Panc1 (cell line): Measurements from ENCODE around the gene GALNT9.

Experiments used
- CTCF ChIP-seq: fragments of 450-650 bp; IDR thresholded peaks from 2 replicates; pipeline ENCODE4 v1.5.1; 2017; ENCODE audit warnings: mild to moderate bottlenecking
- POLR2AphosphoS5 ChIP-seq: IDR thresholded peaks from 2 replicates; pipeline ENCODE4 v1.6.1; 2012; ENCODE audit warnings: mild to moderate bottlenecking, low read depth, low read length, moderate library complexity
- SIN3A ChIP-seq: IDR thresholded peaks from 2 replicates; pipeline ENCODE4 v1.6.1; 2012; ENCODE audit warnings: low read depth, mild to moderate bottlenecking, low read length, moderate library complexity, borderline replicate concordance; ENCODE audit not compliant: insufficient read depth
- TCF7L2 ChIP-seq: IDR thresholded peaks from 2 replicates; pipeline ENCODE4 v1.6.1; 2011; ENCODE audit warnings: mild to moderate bottlenecking, low read depth, low read length, inconsistent platforms

- TF ChIP-seq CTCF (no peak), POLR2AphosphoS5 (no peak), SIN3A (no peak), TCF7L2 (no peak)
Measured at GRCh38 chr12:132196038-132196872, 133.1 kb downstream of the GALNT9 start.
